HuH-7.5 (cell line): Measurements from ENCODE around the gene MAMLD1.

Experiments used
- DNase-seq: peaks from one replicate; pipeline ENCODE4 v3.0.0; 2011; ENCODE audit warnings: low spot score

MAMLD1 gene

DNA sequence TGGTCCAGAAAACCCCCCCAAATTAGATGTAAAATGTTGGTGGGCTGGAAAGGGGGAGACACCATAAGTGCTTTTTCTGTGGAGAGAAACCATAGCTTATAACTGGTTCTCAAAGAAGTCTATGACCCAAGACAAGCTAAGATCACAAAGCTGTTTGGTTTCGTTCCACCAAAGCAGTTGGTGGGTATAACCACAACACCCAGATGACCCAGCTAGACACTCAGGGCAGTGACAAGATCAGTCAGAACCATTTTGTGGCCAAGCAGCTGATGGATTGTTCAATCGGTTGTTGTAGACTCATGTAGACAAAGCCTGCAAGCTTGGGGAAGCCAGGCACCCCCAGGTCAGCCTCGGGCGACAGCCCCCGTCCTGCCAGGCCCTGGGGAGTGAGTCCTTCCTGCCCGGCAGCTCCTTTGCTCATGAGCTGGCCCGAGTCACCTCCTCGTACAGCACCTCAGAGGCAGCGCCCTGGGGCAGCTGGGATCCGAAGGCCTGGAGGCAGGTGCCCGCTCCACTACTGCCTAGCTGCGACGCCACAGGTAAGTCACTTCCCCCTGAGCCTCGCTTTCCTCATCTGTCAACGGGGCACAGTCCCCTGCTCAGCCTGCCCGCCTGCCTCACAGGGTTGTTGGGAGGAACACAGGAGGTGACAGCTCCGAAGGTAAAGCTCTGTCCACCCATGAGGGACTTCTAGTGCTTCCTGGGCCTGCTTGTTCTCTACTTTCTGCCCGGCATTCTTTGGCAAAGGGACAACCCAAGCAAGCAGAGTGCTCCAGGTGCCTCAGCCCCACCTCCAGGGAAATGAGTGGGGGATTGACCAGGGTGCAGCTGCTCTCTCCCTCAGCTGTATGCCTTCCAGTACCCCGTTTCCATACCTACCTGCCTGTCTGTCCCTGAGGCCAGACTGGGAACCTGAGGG lies 140.1 kb downstream of the MAMLD1 start:
- no peak for DNase-seq

DNA sequence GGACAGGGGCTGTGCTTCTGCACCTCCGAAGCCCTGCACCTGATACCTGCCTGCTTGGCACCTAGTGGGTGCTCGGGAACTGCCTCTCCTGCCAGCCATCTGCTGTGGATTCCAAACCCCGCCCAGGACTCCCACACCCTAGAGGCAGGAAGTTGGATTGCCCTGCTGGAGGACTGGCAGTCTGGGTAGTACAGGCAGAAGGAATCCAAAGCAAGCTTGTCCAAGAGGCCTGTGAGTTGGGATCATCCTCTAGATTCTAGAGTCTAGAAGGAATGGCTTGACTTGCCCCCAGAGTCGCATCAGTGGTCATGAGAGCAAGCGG lies 140.7 kb downstream of the MAMLD1 start:
- DNase-seq: no peak

DNA sequence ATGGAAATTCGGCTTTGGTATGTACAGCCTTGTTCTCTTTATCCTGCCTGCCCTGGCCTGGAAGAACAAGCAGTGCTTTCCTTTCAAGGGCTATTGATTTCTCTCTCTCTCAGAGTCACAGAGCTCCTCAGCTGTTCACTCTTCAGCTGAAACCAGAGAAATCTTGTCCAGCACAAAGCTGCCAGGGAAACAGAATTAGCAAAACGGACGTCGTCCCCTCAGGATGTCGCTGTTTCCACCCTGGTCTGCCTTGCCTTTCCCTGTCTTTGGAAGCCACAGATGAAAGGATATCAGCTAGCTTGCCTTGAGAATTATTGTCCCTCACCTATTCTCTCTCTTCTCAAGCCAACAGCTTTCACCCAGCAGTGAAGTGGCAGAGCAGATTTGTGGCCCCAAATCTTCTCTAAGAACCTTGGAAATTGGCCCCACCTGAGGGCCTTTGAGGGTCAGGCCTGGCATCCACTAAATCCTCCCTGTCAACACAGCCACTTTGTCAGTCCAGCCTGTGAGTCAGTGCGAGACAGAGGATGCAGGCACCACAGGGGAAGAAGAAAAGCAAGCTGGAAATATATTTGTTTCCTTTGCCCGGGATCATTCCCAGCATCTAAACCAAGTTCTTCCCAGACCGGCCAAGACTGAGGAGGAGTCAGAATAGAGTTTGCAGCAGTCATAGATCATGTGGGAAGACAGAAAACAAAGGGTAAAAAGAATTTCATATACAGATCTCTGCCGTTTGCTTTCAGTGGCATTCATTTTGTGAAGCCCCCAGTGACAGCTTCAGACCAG lies 141.5 kb downstream of the MAMLD1 start:
- DNase-seq: no peak

DNA sequence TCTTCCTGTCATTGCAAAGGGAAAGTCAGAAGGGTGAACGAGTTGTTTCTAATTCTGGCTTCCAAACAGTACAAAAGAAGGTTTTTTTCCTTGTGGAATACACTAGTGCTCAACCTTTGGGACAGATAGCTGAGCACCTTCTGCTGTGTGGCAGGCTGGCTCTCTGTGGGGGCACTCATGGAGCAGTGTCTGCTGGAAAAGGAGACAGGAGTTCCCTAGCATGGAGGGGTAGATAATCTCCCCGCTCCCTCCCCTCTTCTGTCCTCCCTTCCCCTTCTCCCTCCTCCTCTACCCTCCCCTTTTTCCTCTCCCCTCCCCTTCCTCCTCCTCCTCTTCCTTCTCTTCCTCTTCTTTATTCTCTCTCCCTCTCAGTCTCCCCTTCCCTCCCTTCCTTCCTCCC lies 142.9 kb downstream of the MAMLD1 start:
- DNase-seq: no peak

DNA sequence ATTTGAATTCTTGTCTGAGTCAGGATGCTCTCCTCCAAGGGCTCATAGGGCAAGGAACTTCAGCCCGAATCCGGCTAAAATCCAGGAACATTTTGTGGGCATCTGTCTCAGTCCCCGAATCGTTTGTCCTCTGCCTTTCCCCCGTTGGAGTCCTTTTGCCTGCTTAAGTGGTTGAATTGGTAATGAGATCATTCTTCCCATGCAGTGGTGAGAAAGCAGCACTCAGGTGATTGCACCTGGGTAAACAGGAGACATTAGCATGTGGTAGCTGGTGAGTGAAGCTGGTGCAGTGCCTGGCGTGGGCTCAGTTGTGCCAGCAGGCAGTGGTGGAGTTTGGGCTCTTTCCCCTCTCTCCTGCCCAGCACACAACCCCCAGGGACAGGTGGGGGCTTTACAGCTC lies 143.4 kb downstream of the MAMLD1 start:
- no peak for DNase-seq

DNA sequence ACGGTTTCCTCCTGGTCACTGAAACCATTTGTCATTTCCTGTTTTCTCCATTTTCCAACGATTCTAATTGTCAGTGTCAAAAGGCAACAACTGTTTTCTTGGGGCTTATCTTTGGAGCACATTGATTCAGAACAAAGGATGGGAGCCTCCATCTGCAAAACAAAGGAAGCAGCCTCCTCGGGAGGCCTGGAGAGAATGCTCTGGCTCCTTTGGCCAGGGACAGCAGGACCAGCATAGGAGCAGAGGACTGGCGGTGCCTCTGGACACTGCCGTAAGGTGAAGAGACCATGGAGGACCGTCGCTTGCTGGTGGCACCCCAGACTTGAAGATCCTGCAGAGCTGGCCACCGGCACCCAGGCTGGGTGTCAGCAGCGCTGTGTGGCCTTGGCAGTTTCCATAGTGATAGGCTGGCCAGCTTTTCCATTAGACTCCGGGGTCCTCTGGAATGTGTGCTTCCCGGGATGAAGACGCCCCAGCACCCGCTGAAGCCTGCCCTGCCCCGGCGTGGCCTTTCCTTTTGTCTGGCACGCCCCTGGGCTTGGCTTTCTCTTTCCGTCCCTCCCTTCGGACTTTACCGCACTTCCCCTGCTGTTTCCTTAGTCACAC lies 144.2 kb downstream of the MAMLD1 start:
- no peak for DNase-seq

DNA sequence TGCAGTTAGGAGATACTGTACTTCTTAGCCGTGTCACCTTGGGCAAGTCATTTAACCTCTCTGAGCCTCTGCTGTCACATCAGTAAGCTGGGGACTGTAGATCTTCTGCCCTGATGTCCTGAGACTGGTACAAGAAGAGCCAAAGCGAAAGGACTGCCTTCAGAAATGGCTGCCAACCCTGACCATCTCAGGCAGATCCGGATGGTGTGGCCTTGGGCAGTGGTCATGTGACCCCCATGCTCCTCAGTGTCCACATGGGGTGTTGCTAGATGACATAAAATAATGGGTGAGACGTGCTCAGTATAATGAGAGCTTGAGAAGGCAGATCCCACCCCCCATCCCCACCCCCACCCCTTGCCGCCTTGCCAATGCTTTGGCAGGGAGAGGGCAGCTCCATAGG lies 144.9 kb downstream of the MAMLD1 start:
- DNase-seq: no peak

DNA sequence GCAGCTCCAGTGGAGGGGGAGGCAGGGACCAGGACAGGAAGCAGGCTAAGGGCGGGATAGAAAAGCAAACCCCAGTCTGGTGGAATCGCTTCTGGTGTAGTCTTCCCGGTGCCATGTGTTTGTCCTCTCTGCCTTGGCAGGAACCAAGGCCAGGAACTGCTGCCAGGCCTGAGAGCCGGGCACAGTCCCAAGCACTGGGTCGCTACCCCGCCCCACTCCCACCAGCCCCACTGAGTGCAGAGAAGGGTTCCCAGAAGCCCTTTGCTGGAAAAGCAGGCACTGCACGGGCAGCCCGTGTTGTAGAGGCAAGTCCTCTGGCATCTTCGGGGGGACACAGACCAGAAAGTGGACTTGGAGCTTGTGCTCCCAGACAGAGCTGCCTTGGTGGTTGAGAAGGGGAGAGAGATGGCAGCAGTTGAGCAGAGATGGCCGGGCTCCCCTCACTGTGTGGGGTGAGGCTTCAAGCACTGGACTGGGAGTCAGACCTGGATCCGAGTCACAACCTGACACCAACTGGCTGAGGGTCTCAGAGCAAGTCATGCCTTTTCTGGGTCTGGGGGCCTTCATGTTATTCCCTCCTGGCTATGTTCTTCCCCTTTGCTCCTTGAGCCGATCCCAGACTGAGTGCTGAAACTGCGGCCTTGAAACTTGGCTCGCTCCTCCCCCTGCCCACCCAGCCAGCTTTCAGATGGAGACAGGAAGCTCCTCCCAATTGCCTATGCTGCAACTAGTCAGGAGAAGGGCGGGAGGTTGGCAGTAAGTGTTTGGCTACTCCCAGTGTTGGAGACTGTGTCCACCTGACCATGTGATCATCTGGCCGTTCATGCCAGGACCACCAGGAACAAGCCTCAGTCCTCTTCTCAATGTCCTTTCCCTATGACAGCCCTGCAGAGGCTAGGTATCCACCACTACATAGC lies 145.6 kb downstream of the MAMLD1 start:
- no peak for DNase-seq

DNA sequence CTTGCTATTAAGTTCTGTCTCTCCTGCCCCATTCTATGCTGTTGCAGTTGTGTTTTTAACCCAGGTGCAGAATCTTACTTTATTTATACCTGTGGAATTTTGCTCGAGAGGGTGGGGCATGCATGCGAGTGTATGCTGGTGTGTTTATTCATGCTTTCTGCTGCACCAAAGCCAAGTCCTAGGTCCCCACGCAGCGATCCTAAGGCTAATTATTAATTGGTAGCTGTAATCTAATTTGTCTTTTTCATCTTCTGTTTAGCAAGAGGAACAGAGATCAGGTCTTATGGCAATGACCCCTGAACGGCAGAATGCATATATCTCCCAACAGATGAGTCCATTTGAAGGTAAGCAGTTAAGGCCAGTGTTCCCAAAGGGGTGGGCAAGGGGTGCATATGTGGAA lies 146.6 kb downstream of the MAMLD1 start:
- DNase-seq: no peak

DNA sequence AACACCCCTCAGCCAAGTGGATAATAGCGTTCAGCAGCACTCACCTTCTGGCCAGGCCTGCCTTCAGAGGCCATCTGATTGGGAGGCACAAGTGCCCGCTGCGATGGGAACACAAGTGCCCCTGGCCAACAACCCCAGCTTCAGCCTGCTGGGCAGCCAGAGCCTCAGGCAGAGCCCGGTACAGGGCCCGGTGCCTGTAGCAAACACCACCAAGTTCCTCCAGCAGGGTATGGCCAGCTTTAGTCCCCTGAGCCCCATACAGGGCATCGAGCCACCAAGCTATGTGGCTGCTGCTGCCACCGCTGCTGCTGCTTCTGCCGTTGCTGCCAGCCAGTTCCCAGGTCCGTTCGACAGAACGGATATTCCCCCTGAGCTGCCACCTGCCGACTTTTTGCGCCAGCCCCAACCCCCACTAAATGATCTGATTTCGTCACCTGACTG lies 149.4 kb downstream of the MAMLD1 start:
- DNase-seq: no peak

DNA sequence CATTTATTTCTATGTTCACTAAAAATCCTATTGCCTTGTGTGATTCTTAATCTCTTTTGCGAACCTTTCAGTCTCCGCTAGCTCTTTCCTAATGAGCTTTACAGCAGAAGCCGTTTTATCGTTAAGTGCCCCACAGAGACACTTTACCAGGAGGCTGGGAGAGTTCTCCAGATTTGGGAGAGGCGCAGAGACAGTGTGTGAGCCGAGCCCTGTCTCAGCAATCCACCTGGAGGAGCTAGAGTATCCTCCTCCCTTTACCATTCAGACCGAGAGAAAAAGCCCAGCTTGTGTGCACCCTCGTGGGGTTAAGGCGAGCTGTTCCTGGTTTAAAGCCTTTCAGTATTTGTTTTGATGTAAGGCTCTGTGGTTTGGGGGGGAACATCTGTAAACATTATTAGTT lies 150.4 kb downstream of the MAMLD1 start:
- DNase-seq: no peak

DNA sequence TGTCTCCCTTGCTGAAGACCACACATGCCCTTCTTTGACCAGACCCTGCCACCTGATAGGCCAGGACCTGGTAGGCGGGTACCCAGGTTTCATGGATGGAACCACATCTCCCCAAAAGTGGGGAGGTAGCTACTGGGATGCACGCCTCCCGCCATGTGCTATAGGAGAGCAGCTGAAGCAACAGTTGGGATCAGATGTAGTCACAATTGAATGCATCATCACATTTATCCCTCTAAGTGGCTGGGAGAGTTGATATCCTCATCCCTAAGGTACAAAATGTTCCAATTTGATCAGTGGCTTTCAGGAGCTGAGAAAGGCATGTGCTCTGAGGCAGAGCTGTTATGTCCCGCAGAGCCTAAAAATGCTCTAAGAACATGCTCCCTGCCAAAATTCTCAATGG lies 151.3 kb downstream of the MAMLD1 start:
- no peak for DNase-seq

DNA sequence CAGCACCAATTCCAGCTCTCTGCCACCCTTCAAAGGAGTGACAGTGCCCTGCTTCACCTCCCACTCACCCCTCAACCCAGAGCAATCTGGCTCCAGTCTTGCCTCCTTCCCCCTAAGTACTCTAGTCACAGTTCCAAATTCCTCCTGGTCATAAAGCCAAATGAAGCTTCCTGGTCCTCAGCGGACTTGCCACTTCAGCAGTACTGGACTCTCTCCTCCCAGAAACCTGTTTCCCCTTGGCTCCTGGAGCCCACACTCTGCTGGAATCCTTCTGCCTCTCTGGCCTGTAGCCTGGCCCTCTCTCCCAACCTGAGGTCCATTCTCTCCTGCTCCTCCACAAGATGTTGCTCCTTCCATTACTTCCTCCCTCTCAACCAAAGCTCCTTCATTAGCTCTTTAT lies 152.7 kb downstream of the MAMLD1 start:
- DNase-seq: no peak

DNA sequence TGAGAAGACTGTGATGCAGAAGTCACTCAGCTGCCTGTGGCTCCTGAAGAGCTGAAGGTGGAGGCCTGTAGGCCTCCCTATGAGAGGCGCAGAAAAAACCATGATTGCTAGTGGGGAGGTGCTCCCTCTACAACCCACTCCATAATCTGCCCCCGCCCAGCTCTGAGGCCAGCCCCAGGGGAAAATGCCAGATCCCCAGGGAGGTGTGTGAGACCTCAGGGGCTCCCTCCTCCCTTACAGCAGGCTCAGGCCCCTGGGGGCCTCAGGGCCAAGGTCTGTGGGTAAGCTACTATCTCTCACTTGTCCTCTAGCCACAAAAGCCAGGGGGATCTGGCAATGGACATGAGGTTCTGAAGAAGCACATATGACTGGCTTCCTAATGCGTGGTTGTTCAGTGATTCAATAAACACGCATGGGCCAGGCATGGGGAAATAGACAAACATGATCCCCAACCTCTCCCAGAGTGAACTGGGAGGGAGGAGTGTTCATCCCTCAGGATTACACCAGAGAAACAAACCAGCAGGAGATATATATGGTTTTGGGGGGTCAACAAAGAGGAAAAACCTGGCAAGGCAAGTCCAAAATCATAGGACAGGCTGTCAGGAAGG lies 154.3 kb downstream of the MAMLD1 start:
- no peak for DNase-seq

DNA sequence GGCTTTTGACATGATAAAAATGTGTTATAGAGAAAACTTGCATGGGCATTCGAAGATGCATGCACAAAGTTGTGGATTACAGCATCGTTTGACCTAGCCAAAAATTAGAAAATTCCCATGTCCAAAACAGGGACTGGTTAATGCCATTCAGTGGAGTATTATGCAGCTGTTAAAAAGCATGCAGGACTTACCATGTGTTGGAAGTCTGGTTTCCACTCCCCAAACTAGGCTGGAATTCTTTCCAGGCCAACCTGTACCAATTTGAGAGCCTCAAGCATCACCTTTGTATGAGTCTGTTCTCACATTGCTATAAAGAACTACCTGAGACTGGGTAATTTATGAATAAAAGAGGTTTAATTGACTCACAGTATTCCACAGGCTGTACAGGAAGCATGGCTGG lies 159.4 kb downstream of the MAMLD1 start:
- no peak for DNase-seq

DNA sequence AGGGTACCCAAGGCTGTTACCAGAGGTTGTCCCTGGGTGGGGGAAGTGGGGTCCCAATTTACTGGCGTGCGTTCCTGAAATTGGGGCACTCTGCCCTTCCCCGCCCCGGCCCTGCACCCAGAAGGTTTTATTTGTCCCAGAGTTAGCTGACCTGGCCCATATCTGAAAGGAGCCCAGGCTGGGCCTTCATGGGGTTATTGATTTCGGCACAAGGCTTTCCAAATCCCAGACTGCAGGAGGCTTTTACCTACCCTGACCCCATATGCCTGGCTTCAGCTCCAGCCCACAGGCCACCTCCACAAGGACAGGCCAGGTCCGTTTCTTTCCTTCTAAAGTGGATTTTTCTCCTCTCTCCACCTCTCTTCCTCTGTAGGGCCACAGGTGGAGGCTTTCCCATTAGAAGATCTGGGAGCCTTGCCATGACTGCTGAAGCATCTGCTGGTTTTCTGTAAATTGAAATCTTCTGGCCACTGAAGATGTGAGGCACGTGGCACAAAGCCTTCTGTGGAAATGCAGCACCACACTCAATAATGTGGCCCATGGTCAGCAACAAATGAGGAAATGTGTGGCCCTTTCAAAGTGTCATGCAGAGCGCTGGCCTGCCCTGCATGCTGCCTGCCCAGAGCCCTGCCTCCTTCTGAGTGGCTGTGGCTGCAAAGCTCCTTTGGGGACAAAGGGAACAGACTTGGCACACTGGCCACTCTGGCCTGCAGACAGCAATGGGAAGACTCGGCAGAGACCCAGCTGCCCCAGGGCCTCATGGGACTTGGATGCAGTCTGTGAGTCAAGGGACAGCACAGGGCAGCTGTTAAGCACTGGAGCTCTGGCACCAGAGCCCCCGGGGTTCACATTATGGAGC lies 162.2 kb downstream of the MAMLD1 start:
- no peak for DNase-seq

DNA sequence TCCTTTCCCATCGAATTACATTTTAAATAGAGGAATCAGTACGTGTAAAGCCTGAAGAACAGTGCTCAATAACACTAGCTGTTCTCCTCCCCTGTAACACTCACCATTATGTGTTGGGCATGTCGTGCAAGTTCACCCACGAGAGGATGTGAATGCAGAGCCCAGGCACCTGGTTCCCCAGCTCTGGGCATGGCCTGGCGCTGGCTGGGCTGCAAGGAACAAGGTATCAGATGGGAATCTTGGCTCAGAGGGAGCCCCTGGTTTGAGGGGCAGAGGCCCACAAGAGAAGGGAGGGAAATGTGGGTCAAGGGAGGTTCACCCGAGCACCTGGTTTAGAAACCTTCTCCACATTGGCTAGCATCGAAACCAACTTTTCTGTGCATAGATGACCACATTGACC lies 163.6 kb downstream of the MAMLD1 start:
- no peak for DNase-seq

DNA sequence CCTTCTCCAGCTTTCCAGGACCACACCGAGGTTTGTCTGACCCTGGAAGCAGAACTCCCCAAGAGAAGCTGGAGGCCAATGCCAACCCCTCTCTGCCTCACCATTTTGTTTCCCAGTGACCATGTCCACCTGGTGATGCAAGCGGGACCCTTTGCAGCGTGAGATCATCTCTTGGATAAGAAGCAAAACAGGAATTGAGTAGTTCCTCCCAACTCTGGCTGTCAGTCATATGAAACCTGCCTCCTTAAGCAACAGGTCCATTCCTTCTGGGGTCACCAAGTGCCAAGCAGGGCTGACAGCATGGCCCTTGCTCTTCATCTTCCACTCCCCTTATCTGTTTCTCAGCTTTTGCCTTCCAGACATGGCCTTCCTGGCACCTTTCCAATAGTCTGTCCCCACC lies 164.0 kb downstream of the MAMLD1 start:
- no peak for DNase-seq

DNA sequence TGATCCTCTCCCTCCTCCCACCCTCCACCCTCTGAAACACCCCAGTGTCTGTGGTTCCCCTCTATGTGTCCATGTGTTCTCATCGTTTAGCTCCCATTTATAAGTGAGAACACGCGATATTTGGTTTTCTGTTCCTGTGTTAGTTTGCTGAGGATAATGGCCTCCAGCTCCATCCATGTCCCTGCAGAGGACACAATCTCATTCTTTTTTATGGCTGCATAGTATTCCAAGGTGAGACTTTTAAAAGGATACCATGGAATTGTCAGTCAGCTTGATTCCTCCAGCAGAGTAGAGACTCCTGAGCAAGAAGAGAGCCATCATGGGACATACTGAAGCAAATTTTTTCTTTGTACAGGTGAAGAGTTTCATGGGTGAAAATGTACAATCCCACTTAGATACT lies 166.5 kb downstream of the MAMLD1 start:
- no peak for DNase-seq

DNA sequence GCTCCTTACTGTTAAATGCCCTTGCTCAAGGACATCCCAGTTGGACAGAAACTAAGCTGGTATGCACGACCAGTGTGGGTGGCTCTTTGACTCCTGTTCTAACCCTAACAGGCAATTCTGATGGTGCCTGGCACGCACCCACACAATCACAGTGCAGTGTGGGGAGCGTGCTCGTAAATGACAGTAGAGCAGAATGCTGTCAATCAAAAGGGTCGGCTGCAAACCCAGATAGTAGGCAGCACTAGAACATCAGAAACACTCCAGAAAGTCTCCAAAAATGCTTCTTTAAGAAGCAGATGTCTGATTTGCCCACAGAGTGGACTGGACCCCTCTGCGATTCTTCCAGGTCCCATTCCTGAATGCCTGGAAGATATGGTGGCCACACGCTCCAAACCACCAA lies 167.7 kb downstream of the MAMLD1 start:
- no peak for DNase-seq

DNA sequence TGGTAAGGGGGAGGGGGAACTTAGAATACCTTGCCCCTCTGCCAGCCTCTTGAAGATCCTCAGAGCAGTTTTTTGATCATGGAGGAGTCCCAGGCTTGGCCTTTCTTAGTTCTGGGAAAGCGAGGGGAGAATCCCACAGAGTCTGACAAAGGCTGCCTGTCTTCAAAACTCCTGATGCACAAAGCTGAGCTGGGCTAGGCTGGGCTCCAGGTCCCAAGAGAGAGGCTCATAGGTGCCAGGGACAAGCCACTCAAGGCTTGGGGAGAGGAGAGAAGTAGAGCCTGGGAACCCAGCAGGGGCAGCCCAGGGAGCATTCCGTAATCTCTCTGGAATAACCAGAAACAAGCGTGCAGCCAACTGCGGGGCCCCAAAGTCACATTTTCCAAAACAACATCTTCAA lies 168.3 kb downstream of the MAMLD1 start:
- DNase-seq: no peak
